OCI-LY1 (cell line): Measurements from ENCODE around the gene CPVL.

Experiments
- CTCF ChIP-seq: fragments of 200-600 bp; sonication (generic), shearing (Covaris generic); IDR thresholded peaks from 2 replicates; pipeline ENCODE4 v1.5.1; 2017; ENCODE audit warnings: mild to moderate bottlenecking, antibody characterized with exemption, low read length, moderate library complexity, mixed read lengths
- EZH2 ChIP-seq: fragments of 200-600 bp; sonication (generic), shearing (Covaris generic); IDR thresholded peaks from 2 replicates; pipeline ENCODE4 v1.8.0; 2017; ENCODE audit warnings: borderline replicate concordance, mixed run types, mild to moderate bottlenecking, antibody characterized with exemption, low read length, moderate library complexity, mixed read lengths

GRCh38 chr7:29041991-29042390, 104.3 kb downstream of the CPVL start:
- TF ChIP-seq CTCF (no peak), EZH2 (no peak)
